MM.1S (cell line): ENCODE data around the gene DLL3.

Experiments
- EZH2 ChIP-seq: fragments of 300-600 bp; sonication (generic); optimal IDR thresholded peaks from 2 replicates; pipeline ENCODE3; 2017; ENCODE audit warnings: low read depth, mild to moderate bottlenecking, antibody characterized with exemption, low read length, mixed read lengths
- EZH2phosphoT487 ChIP-seq: fragments of 300-600 bp; sonication (generic); IDR thresholded peaks from 2 replicates; pipeline ENCODE4 v1.6.1; 2018; ENCODE audit warnings: antibody characterized with exemption, low read length
- TF ChIP-seq, protein P1 (sequence below): fragments of 300-600 bp; sonication (generic); IDR thresholded peaks from 2 replicates; pipeline ENCODE4 v1.5.1; 2016; ENCODE audit warnings: antibody characterized with exemption, low read length, mixed read lengths

GRCh38 chr19:39481676-39482075 lies 17.1 kb upstream of the DLL3 start:
- TF ChIP-seq, protein P1, sequence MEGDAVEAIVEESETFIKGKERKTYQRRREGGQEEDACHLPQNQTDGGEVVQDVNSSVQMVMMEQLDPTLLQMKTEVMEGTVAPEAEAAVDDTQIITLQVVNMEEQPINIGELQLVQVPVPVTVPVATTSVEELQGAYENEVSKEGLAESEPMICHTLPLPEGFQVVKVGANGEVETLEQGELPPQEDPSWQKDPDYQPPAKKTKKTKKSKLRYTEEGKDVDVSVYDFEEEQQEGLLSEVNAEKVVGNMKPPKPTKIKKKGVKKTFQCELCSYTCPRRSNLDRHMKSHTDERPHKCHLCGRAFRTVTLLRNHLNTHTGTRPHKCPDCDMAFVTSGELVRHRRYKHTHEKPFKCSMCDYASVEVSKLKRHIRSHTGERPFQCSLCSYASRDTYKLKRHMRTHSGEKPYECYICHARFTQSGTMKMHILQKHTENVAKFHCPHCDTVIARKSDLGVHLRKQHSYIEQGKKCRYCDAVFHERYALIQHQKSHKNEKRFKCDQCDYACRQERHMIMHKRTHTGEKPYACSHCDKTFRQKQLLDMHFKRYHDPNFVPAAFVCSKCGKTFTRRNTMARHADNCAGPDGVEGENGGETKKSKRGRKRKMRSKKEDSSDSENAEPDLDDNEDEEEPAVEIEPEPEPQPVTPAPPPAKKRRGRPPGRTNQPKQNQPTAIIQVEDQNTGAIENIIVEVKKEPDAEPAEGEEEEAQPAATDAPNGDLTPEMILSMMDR: no peak
- TF ChIP-seq EZH2phosphoT487 (no peak), EZH2 (no peak)
